Right cardiac atrium (tissue), 5 donors: Measurements from ENCODE around the gene TRIO. TPM values are rescaled to one million over a fixed set of nuclear protein-coding genes. Genes with fewer than 3 reads are reported as not detected.

Experiments
- ATAC-seq, 2 donors: fragments of 200-7000 bp; cut with Tn5 transposase; one replicate each; pipeline versions ENCODE4 v1.8.0 to v1.9.1; 2020; ENCODE audit warnings: moderate library complexity in 2 of 2, mild to moderate bottlenecking in 1 of 2
- DNase-seq, 3 donors: peaks; one replicate each; pipeline ENCODE4 v3.0.0-alpha.2; 2020
- H3K27ac ChIP-seq: one replicate; pipeline ENCODE4 v1.5.1; 2013; ENCODE audit warnings: mild to moderate bottlenecking, low read length, control low read depth, moderate library complexity
- H3K27me3 ChIP-seq: one replicate; pipeline ENCODE4 v1.6.1; 2013; ENCODE audit not compliant: control insufficient read depth, insufficient read depth
- H3K4me1 ChIP-seq: one replicate; pipeline ENCODE4 v1.6.1; 2013; ENCODE audit warnings: low read length; ENCODE audit not compliant: control insufficient read depth, insufficient read depth
- H3K4me3 ChIP-seq: one replicate; pipeline ENCODE4 v1.5.1; 2013; ENCODE audit warnings: low read length, control low read depth
- H3K9me3 ChIP-seq: one replicate; pipeline ENCODE4 v1.6.1; 2013; ENCODE audit warnings: low read length; ENCODE audit not compliant: control insufficient read depth
- WGBS: extraction: QIAGEN DNeasy Blood & Tissue Kit; methylation state at CpG from one replicate; pipeline ENCODE4 v1.1.7; 2013; 5-methylcytosine and 5-hydroxymethylcytosine counted together
- intact Hi-C, 4 donors: fragments of 100-400 bp; cut with DNase I; formaldehyde crosslinking; loops; one replicate each; pipeline versions ENCODE4 v1.11.0 to v1.14.0; 2022 to 2023
- polyA plus RNA-seq: library from polyadenylated mRNA; stranded (reverse); fragments of 200-250 nt; gene quantifications from one replicate; pipeline ENCODE4 v1.2.3, GENCODE V29; 2013
- total RNA-seq, 4 donors: library from RNA; stranded (reverse); fragmentation: NEBNext Ultra II Directional; extraction: Animal tissue kit (Norgen Biotek cat#: 25700); gene quantifications; one replicate each; pipeline ENCODE4 v1.2.1, GENCODE V29; 2021
- donor health status: healthy with polysubstance abuse.
- donor health status: DM: no; HTN: yes; CAD: no.
- donor health status: DM: no; HTN: no; CAD: no.
- donor health status: DM: no; HTN: yes; CAD: no; lungs with severe emphysema.
- donor health status: DM: yes; HTN: yes; CAD: no.

The TRIO gene
- total and polyA plus RNA-seq, 5 donors = 31.3 to 66.0 (median 54.1) TPM

DNA sequence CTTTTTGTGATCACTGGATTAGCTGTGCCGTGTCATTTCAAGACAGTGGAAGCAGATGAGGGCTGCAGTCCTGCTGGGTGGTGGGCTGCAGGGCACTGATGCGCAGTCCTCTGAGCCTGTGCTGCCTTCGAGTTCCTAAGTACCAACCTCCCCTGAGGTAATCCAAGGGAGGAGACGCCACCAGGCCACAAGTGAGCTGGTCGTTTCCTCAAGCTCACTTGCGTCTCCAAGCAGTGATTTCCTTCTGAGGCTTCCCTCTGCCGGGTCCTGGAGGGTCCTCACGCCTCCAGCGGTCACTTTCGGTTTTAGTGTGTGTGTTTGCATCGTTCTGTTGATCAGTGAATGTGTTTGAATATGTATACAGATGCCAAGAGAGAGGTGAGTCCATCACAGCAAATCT lies 115.7 kb downstream of the TRIO start:
- peak; percentile 20 to 43 for ATAC-seq

DNA sequence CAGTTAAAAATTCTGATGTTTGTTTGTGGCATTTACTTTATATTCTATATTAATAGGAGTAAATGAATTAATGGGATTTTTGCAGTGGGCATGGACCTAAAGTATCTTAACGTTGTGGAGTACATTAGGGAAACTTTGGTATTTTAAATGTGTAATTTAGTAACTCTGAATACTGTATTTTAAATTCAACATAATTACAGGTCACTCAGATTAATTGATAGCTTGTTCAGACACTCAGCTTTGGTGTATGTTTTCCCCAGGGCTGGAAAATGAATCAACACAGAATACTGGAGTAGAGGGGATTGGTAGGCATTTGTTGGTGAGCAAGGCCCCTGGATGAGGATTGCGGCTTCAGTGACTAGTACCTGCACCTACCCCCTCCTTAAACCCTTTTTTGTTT lies 117.5 kb downstream of the TRIO start:
- Histone ChIP-seq H3K4me1 (peaks cover 4% of the 10 kb centered on the region), H3K9me3 (peaks cover 3% of the 10 kb centered on the region), H3K27ac (no peak overlapping the region), H3K4me3 (no peak overlapping the region), H3K27me3 (no peaks in the 10 kb centered on the region)
- intact Hi-C loops = loop anchor here in 3 of 4 donors (10.0 kb wide), 3 partner anchors 56 to 276 kb away; partner anchors contain the start of gene TRIO (in 2 of the 3)
- DNase-seq (no peak), ATAC-seq (no peak)
- 44% methylated on average over 2 of the region's 2 CpGs for WGBS

More for the DNA sequence above, 115.7 kb downstream of the TRIO start:
- H3K9me3 ChIP-seq = peaks cover 3% of the 10 kb centered on the region
- no peak overlapping the region for H3K4me3 ChIP-seq
- intact Hi-C loops = loop anchor here in 1 of 4 donors (10.0 kb wide), 1 partner anchor 114 kb away; the partner anchor contains the start of gene TRIO
- 53% methylated on average over 11 of the region's 11 CpGs for WGBS
- no peak for DNase-seq
- peak overlapping the region; percentile 39 for H3K27ac ChIP-seq
- no peaks in the 10 kb centered on the region for H3K27me3 ChIP-seq
- H3K4me1 ChIP-seq = peaks cover 6% of the 10 kb centered on the region

- no peak overlapping the region for H3K27ac ChIP-seq
- H3K4me3 ChIP-seq = no peak overlapping the region
- intact Hi-C loops = loop anchor here in 3 of 4 donors (10.0 kb wide), 3 partner anchors 56 to 276 kb away; partner anchors contain the start of gene TRIO (in 2 of the 3)
- DNase-seq (no peak), ATAC-seq (no peak)
- peaks cover 4% of the 10 kb centered on the region for H3K4me1 ChIP-seq
- WGBS = 74% methylated on average over 5 of the region's 5 CpGs
- no peaks in the 10 kb centered on the region for H3K27me3 ChIP-seq
- peaks cover 3% of the 10 kb centered on the region for H3K9me3 ChIP-seq
These were observed 118.1 kb downstream of the TRIO start for GRCh38 chr5:14261235-14261634.

DNA sequence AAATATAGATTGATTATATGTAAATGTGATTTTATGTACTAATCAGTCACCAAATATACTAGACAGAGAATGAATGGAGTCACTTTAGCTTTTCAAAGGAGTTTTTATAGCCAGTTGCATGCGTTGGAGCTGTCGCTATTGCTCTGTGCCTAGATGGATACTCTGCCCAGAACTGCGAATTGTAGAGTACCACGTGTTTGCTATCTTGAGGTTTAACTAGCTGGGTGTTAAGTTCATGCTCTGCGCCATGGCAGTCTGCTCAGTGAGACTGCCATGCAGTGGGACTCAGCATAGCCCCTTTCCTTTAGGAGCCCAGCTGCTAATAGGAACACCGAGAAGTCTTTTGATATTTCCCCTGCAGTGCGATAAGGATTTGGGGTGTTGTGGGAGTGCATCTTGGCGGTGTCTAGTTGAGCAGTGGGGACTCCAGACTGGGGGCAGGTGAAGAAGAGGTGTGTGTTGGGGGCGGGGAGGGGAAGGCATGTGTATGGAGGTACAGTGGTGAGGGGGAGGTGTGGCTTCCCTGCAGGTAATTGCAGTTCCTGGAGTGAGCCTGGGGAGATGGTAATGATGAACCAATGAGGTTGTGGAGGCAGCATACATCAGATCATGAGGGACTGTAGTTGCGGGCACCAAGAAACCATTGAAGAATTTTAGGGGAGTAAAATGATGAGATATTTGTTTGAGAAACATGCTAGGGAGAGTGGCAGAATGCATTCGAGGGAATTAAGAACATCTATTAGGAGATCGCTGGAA lies 118.9 kb downstream of the TRIO start:
- WGBS = 85% methylated on average over 12 of the region's 12 CpGs
- no peak overlapping the region for H3K27ac ChIP-seq
- intact Hi-C loops = loop anchor here in 3 of 4 donors (10.0 kb wide), 3 partner anchors 57 to 277 kb away; partner anchors contain the start of gene TRIO (in 2 of the 3)
- no peak overlapping the region for H3K4me3 ChIP-seq
- DNase-seq (peak in 1 of 3 donors; percentile 50), ATAC-seq (no peak)
- H3K27me3 ChIP-seq = no peaks in the 10 kb centered on the region
- H3K4me1 ChIP-seq = peaks cover 4% of the 10 kb centered on the region
- H3K9me3 ChIP-seq = peaks cover 1% of the 10 kb centered on the region

DNA sequence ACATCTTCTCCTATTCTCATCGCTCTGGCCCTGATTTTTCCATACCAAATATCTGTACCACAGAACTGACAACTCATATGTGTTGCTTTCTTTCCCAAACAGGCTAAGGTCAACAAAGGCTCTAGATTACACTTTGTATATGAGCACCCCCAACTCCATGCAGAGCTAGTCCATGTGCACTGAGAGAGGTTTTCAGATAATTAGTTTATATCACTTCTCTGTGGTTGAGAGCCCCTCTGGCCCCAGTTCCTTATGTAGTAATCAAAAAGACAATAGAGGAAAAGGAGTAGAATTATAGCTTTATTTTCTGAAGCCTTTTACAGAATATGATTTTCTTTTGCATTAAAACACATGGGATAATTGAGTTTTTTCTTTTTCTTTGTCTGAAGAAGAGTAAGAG lies 120.0 kb downstream of the TRIO start:
- WGBS = 96% methylated on average over 1 of the region's 1 CpG
- Histone ChIP-seq H3K27me3 (no peaks in the 10 kb centered on the region), H3K9me3 (no peaks in the 10 kb centered on the region), H3K4me3 (no peak overlapping the region), H3K4me1 (peaks cover 4% of the 10 kb centered on the region), H3K27ac (no peak overlapping the region)
- ATAC-seq (no peak), DNase-seq (no peak)
- intact Hi-C loops = loop anchor here in 3 of 4 donors (10.0 kb wide), 3 partner anchors 58 to 278 kb away; partner anchors contain the start of gene TRIO (in 2 of the 3)

GRCh38 chr5:14263699-14264098 lies 120.6 kb downstream of the TRIO start:
- Histone ChIP-seq H3K27me3 (no peaks in the 10 kb centered on the region), H3K9me3 (no peaks in the 10 kb centered on the region), H3K4me3 (no peak overlapping the region), H3K27ac (peak overlapping the region; percentile 8), H3K4me1 (peaks cover 10% of the 10 kb centered on the region)
- no peak for ATAC-seq
- DNase-seq = no peak
- intact Hi-C loops = loop anchor here in 3 of 4 donors (10.0 kb wide), 3 partner anchors 59 to 279 kb away; partner anchors contain the start of gene TRIO (in 2 of the 3)
- WGBS = 74% methylated on average over 2 of the region's 2 CpGs

DNA sequence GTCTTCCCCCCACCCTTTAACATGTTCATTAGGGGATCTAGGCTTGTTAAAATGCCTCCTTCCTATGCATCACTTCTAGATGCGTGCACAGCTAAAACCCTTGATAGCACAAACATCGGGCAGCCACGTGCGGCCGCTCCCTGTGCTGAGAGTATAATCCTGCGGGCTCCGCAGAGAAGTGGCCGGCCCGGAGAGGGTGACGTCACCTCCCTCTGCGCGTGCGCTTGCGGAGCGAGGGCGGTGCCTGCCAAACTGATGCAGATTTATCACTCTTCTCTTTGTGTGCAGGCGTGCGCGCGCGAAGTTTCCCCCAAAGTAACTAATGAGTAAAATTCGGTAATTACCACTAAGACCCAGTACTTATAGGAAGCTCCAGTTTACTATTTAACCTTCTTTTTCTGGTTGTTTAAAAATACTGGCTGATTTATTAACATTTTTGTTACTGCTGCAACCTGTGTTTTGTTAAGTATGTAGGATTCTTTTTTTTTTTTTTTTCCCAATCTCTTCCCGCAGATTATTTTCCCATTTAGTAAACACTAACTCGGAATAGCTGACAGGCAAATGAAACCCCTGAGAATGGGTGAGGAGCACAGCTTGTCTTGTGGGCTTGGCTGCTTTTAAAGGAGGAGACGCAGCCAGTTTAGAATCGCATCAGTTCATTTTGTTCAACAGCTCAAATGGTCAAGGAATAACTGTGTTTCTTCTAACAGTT lies 121.6 kb downstream of the TRIO start:
- no peak overlapping the region for H3K27ac ChIP-seq
- intact Hi-C loops = loop anchor here in 3 of 4 donors (5.0 to 10.0 kb wide), 4 partner anchors 60 to 280 kb away; partner anchors contain the start of gene TRIO (in 3 of the 3)
- H3K4me3 ChIP-seq = peak overlapping the region; percentile 23
- peak; percentile 92 to 97 (median 96) for DNase-seq
- H3K4me1 ChIP-seq = peaks cover 18% of the 10 kb centered on the region
- 2% methylated on average over 26 of the region's 26 CpGs for WGBS
- no peaks in the 10 kb centered on the region for H3K27me3 ChIP-seq
- no peaks in the 10 kb centered on the region for H3K9me3 ChIP-seq
- ATAC-seq = peak; percentile 97

DNA sequence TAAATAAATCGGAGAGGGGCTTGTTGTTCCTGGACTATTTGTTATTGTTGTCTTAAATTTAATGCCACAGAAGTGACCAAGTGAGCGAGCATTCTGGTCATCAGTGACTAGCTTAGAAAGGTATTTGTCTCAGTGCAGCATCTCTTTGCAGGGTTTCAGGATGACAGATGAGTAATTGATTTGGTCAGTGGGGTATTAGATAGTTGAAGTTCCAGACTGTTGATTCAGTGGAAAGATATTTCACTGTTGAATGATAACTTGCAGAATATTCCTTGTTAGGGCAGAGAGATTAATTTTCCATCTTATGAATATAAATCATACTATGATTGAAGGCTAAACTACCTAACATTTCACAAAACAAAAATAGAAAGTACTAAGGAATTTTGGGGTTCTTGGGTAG lies 122.4 kb downstream of the TRIO start:
- intact Hi-C loops = loop anchor here in 3 of 4 donors (5.0 to 10.0 kb wide), 4 partner anchors 61 to 281 kb away; partner anchors contain the start of gene TRIO (in 3 of the 3)
- Histone ChIP-seq H3K27ac (no peak overlapping the region), H3K4me1 (peaks cover 21% of the 10 kb centered on the region), H3K27me3 (no peaks in the 10 kb centered on the region), H3K4me3 (no peak overlapping the region), H3K9me3 (no peaks in the 10 kb centered on the region)
- DNase-seq (no peak), ATAC-seq (no peak)
- 86% methylated on average over 2 of the region's 2 CpGs for WGBS

DNA sequence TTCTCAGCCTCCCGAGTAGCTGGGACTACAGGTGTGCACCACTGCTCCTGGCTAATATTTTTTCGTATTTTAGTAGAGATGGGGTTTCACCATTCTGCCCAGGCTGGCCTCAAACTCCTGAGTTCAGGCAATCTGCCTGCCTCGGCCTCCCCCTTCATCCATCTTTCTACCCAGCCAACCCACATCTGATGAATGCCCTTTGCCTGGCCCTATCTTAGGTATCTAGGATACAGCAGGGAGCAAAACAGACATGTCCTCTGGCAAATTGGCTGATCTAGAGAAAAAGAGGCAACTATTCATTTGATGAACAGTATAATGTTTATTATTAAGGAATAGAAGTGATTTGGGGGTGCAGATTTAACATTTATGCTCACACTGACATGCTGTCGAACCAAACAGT lies 123.0 kb downstream of the TRIO start:
- WGBS = 93% methylated on average over 4 of the region's 4 CpGs
- no peak for ATAC-seq
- intact Hi-C loops = loop anchor here in 3 of 4 donors (5.0 to 10.0 kb wide), 4 partner anchors 61 to 281 kb away; partner anchors contain the start of gene TRIO (in 3 of the 3)

GRCh38 chr5:14266686-14267085 lies 123.5 kb downstream of the TRIO start:
- Histone ChIP-seq H3K27ac (no peak overlapping the region), H3K4me1 (peaks cover 21% of the 10 kb centered on the region), H3K9me3 (no peaks in the 10 kb centered on the region), H3K4me3 (no peak overlapping the region), H3K27me3 (no peaks in the 10 kb centered on the region)
- WGBS = 37% methylated on average over 3 of the region's 3 CpGs
- ATAC-seq = no peak
- intact Hi-C loops = loop anchor here in 3 of 4 donors (5.0 to 10.0 kb wide), 4 partner anchors 62 to 282 kb away; partner anchors contain the start of gene TRIO (in 3 of the 3)
- DNase-seq = no peak

More for the DNA sequence above, 123.0 kb downstream of the TRIO start:
- H3K27ac ChIP-seq = no peak overlapping the region
- DNase-seq = no peak
- H3K27me3 ChIP-seq = no peaks in the 10 kb centered on the region
- no peaks in the 10 kb centered on the region for H3K9me3 ChIP-seq
- H3K4me1 ChIP-seq = peaks cover 21% of the 10 kb centered on the region
- H3K4me3 ChIP-seq = no peak overlapping the region
